Activated naive CD8-positive, alpha-beta T cell treated with anti-CD3 and anti-CD28 coated beads, Interleukin-2, amount 50 U/mL, for 16 hours (primary cell): ENCODE measurements around the gene SLAMF6.
"Not testable (repeated sequence)": the region's sequence is repeated elsewhere in the genome, so short reads cannot be mapped to it uniquely, and the experiment has no call there.

Source experiments
- DNase-seq: peaks from one replicate; pipeline ENCODE4 v3.0.0-alpha.2; 2020; ENCODE audit warnings: low read depth, low spot score

The SLAMF6 gene

DNA sequence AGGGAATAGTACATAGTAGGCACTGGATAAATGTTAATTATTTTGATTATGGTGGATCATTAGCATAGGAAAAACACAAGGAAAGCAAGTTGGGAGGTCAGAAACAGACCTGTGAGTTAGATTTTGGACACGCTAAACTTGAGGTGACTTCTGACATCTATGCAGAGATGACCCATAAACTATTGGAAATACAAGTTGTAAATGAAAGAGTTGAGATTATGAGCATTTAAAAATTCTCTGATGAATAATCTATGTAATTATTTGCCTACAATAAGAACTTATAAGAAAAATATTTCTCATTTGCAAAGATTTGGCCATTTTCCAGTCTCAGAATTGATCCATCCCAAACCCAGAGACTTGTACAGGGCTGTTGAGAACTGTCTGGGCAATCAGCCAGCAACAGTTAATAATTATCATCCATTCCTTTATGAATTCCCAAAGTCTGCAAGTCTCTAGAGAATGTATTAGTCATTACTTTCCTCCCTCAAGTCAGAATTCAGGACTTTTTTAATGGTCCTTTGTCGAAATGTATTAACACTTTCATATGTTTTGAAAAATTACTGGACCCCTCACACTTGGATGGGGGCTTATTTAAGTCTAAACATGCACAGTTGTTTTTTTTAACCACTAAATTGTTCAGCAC lies 19.4 kb upstream of the SLAMF6 start:
- DNase-seq, result no peak

DNA sequence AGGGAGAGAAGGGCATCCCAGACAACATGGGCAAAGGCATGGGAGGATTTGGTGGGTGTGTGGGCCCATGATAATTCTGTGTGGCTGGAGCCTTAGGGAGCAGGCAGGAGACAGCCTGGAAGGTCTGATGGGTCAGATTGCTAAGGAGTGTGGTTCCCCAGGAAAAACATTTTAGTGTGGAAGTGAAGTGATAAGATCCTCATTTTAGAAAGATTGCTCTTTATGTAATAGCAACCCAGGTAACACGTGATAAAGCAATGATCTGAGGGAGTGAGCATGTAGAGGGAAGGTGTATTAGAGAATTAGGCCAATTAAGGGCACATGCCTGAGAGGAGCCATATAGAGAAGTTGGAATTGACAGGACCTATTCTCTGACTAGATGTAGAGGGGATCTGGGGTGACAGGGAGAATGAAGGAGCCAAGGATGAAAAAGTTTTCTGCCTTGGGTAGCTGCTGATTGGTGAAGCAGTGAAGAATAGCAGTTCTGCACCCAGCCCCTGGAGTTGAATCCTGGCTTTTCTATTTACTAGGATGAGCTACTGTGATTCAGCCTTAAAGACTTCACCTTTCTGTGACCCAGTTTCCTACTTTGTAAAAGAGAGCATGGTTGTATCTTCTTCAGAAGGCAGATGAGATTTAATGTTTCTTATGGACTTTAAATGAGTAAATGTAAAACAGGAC lies 18.7 kb upstream of the SLAMF6 start:
- DNase-seq, result no peak

DNA sequence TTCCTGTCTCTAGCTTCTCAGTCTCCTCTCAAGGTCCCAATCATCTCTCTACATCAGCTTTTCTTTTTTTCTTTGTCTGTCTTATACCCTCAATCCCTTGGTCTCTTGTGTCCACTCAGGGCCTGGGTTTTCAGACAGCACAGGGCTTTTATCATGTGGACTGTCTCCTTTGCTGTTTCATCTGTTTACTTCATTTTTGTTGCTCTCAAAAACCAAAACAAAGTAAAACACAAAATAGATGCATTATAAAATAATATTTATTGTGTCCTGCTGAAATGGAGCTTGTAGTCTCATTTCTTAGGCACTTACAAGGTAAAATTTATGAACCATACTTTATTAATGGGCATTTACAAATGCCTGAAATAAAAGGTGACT lies 17.8 kb upstream of the SLAMF6 start:
- DNase-seq, result no peak

DNA sequence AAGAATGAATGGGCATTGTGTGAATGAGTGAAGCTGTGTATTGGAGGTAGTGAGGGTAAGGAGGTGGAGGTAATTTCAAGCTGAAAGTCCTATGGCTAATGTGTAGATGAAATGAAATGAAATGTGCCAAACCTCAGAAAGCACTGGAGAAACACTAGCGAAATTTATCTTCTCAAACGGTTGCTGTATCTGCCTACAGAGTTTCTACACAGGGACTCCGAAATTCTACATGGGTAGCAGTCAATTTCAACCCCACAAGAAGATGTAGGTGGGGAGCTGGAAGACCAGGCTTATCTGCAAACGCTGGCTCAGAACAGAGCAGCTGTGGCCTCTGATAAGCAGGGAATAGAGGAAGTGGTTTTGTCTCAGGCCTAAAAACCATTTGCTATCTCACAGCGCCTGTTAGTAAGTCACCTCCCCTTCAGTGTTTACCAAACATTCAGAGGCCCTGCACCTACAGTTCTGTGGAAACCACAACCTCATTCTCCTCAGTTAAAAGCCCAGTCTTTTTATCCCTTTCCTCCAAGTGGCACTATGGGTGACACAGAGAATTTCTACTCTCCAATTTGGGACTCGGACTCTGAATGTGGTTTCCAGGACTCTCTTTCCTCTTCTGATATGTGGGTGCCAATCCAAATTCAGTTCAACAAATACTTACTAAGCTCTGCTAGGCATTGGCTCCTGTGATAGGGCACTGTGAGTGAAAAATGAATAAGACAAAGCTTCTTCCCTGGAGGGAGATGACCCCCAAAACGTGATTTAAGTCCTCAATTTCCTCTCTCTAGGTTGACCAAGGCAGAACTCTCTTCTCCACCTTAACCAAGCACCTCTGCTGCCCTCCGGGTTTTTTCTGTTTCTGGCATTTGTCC lies 17.2 kb upstream of the SLAMF6 start:
- no peak for DNase-seq

DNA sequence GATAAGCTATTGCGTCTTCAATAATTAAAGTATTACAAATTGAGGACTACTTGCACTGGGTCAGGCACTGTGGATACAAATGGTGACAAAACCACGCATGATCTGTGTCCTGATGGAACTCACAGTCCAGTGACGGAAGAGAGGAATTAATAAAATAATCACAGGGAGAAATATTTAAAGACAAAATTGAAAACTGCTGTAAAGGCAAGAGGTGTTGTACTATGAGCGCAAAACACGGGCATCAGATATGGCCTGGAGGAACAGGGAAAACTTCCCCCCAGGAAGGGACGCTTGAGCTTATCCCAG lies 16.6 kb upstream of the SLAMF6 start:
- no peak for DNase-seq

DNA sequence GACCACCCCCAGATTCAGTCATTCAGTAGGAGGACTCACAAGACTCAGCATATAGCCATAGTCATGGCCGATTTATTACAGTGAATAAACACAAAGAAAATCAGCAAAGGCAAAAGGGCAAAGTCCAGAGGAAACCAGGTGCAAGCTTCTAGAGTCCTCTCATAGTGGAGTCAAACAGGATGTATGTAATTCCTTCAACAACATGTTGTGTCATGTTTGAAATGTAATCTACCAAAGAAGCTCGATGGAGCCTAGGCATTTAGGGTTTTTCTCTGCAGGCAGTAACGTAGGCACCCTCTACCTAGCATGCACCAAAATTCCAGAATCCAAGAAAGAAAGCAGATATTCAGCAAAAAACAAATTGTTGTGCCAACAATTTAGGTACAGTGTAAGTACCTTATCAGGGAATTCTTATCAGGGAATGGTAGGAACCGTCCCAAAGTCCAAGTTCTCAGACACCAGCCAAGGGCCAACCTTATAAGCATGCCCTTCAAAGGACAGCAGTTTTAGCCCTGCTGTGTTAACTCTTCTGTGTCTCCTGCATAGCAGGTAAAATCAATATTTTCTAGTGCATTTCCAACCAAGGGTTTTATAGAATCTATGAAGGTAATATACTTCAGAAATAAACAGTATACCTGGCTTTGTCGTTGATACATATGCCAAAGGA lies 16.1 kb upstream of the SLAMF6 start:
- DNase-seq, result no peak

DNA sequence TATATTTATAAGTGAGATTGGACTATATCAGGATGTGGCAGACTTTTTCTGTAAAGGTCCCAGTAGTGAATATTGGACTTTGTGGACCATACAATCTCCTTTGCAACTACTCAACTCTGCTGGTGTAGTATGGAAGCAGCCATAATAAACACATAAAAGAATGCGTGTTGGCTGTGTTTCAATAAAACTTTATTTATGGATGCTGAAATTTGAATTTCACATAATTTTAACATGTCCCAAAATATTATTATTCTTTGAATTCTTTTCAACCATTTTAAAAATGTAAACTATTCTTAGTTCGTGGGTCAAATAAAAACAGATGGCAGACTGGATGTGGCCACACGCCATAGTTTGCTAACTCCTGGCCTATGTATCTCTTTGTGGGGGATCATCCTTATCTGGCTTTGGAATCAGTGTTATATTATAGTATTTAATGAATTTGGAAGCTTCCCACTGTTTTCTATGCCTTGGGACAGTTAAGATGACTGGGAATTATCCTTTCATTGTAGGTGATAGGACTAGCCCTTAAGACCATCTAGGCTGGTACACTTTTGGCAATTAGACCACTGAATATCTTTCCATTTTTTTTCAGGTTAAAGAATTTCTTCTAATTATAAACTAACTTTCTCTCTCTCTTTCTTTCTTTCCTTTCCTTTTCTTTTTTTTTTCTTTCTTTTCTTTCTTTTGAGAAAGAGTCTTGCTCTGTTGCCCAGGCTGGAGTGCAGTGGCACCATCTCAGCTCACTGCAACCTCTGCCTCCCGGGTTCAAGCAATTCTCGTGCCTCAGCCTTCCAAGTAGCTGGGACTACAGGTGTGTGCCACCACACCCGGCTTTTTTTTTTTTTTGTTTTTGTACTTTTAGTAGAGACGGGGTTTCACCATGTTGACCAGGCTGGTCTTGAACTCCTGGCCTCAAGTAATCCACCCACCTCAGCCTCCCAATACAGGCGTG lies 14.9 kb upstream of the SLAMF6 start:
- DNase-seq, result no peak

DNA sequence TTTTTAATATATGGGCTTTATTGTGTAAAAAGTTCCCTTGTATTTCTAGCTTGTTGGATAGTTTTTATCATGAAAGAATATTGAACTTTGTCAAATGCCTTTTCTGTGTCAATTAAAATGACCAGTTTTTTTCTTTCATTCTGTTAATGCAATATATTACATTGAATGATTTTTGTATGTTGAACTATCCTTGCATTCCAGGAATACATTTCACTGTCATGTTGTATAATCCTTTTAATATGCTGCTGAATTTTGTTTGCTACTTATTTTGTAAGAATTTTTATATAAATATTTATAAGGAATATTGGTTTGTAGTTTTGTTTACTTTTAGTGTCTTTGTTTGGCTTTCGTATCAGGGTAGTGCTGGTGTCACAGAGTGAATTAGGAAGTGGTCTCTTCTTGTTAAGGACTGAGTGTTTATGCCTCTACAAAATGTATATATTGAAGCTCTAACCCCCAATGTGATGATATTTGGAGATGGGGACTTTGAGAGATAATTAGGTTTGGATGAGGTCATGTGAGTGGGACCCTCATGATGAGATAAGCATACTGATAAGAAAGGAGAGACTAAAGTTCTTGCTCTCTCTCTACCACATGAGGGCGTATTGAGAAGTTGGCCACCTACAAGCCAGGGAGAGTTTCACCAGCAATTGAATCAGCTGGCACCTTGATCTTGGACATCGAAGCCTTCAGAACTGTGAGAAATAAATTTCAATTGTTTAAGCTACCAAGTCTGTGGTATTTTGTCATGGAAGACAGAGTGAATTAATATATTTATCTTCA lies 12.0 kb upstream of the SLAMF6 start:
- no peak for DNase-seq

DNA sequence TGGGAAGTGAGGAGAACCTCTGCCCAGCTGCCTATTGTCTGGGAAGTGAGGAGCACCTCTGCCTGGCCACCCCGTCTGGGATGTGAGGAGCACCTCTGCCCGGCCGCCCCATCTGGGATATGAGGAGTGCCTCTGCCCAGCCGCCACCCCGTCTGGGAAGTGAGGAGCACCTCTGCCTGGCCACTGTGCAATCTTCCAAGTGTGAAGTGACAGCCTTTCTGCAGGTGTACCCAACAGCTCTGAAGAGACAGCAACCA lies 9.4 kb upstream of the SLAMF6 start:
- not testable (repeated sequence) for DNase-seq

DNA sequence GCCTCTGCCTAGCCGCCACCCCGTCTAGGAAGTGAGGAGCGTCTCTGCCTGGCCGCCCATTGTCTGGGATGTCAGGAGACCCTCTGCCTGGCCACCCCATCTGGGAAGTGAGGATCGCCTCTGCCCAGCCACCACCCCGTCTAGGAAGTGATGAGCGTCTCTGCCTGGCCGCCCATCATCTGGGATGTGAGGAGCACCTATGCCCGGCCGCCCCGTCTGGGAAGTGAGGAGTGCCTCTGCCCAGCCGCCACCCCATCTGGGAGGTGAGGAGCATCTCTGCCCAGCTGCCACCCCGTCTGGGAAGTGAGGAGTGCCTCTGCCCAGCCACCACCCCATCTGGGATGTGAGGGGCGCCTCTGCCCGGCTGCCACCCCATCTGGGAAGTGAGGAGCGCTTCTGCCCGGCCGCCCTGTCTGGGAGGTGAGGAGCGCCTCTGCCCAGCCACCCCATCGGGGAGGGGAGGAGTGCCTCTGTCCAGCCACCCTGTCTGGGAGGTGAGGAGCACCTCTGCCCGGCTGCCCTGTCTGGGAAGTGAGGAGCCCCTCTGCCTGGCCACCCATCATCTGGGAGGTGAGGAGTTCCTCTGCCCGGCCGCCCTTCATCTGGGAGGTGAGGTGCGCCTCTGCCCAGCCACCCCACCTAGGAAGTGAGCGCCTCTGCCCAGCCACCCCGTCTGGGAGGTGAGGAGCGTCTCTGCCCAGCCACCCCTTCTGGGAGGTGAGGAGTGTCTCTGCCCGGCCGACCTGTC lies 8.9 kb upstream of the SLAMF6 start:
- not testable (repeated sequence) for DNase-seq

DNA sequence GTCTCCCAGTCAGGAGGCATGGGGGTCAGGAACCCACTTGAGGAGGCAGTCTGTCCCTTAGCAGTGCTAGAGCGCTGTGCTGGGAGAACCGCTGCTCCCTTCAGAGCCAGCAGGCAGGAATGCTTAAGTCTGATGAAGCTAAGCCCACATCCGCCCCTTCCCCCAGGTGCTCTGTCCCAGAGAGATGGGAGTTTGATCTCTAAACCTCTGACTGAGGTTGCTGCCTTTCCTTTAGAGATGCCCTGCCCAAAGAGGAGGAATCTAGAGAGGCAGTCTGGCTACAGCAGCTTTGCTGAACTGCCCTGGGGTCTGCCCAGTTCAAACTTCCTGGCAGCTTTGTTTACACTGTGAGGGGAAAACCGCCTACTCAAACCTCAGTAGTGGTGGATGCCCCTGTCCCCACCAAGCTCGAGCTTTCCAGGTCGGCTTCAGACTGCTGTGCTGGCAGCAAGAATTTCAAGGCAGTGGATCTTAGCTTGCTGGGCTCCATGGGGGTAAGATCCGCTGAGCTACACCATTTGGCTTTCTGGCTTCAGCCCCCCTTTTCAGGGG lies 6.4 kb upstream of the SLAMF6 start:
- DNase-seq, result not testable (repeated sequence)

DNA sequence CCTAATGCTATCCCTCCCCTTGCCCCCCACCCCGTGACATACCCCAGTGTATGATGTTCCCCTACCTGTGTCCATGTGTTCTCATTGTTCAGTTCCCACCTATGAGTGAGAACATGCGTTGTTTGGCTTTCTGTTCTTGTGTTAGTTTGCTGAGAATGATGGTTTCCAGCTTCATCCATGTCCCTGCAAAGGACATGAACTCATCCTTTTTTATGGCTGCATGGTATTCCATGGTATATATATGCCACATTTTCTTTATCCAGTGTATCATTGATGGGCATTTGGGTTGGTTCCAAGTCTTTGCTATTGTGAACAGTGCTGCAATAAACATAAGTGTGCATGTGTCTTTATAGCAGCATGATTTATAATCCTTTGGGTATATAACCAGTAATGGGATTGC lies 734 bp upstream of the SLAMF6 start:
- not testable (repeated sequence) for DNase-seq

DNA sequence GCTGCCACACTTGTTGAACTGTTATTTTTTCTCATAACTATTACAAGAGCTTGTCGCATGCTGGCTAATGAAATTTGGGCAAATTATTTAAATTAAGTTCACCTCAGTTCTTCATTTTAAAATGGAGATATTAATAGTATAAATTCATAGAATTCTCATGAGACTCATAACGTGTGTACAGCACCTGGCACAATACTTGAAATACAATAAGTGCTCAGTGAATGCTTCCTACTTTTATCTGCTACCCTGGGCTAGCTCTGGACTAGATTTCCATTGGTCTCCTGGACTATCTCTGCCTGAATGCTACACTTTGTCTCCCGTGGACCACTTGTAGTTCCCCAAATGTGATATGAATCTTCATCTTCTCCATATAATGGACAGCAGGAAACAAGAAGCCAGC lies 919 bp downstream of the SLAMF6 start:
- no peak for DNase-seq

DNA sequence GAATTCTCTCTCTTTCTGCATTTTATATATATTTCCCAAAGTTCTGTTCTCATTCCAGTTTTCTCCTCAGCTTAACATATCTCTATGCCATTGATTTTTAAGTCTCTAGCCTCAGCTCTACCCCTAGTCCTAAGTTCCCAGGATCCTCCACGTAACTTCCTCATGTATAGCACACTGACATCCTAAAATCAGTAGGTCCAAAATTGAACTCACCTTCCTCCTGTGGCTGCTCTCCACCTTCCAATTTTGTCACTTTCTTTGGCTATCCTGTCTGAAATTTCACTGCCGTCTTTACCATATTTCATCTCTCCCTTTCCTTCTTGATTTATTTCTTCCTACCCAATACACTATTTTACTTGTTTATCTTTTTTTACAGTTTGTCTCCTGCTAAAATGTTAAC lies 1.5 kb downstream of the SLAMF6 start:
- DNase-seq, result no peak

DNA sequence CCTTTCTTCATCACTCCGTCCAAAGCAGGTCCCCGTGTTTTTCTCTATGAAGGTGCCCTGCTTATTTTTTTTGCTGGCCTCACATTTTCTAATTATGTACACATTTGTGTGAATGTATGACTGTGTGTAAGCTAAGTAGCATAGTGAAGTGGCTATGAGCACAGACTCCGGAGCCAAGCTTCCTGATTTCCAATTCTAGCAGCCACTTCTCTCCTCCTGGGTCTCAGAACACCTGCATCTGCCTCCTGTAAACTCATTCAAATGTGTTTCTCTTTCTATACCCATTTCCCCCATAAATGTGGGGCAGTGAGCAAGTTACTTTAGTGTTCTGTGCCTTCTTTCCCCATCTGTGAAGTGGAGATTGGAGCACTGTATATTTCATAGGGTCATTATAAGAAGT lies 2.1 kb downstream of the SLAMF6 start:
- DNase-seq, result no peak

DNA sequence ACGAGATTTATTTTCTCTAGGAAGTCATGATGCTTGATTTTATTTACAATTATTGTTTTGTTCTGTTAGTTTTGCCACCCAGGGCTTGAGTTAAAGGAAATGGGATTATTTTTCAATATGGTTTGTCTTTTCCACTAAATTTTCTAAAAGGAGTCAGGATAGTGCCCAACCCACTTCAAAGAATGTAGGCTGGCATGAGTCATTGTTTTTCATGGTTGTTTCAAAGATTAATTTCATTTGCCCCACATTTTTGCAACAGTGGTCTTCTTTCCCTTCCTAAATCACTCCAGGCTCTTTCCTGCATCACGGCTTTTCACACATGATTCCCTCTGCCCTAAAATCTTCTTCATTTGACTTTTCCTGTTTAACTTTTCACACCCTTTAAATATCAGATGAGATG lies 2.5 kb downstream of the SLAMF6 start:
- no peak for DNase-seq

DNA sequence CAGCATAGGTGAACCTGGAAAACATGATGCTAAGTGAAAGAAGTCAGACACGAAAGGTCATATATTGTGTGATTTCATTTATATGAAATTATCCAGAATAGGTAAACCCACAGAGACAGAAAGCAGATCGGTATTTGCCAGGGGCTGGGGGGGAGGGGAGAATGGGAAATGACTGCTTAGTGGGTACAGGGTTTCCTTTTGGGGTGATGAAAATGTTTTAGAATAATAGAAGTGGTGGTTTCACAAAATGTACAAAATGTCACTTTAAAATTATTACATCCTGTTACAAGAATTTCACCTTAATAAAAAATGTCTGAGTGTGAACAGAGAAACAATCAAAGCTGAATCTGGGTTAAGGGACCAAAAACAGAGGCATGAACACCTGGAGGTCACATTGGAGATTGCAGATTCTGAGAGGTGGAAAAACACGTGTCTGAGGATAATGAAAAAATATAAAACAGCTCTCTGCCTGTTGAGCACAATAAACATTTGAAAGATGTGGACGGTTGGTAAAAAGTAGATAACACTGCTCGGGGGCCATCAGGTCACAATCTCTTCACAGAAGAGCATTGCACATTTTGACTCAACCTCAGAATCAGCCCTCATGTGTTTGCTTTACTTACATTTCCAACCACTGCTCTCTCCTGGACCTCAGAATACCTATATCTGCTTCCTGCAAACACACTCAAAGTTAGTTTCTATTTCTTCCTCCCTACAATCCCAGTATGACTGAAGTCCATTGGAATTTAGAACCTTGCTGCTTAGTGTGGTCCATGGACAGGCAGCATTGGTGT lies 3.2 kb downstream of the SLAMF6 start:
- DNase-seq, result no peak

DNA sequence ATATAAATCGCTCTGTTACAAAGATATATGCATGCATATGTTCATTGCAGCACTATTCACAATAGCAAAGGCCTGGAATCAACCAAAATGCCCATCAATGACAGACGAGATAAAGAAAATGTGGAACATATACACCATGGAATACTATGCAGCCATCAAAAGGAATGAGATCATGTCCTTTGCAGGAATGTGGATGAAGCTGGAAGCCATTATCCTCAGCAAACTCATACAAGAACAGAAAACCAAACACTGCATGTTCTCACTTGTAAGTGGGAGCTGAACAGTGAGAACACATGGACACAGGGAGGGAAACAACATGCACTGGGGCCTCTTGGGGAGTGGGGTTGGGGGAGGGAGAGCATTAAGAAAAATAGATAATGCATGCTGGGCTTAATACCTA lies 5.5 kb downstream of the SLAMF6 start:
- not testable (repeated sequence) for DNase-seq

DNA sequence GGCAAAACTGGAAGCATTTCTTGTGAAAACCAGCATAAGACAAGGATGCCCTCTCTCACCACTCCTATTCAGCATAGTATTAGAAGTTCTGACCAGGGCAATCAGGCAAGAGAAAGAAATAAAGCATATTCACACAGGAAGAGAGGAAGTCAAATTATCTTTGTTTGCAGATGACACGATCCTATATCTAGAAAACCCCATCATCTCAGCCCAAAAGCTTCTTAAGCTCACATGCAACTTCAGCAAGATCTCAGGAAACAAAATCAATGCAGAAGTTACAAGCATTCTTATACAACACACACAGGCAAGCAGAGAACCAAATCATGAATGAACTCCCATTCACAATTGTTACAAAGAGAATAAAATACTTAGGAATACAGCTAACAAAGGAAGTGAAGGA lies 7.1 kb downstream of the SLAMF6 start:
- DNase-seq, result not testable (repeated sequence)
